HG03460 (cell line): ENCODE data around the gene HBZ.
"Not testable (repeated sequence)": the region's sequence is repeated elsewhere in the genome, so short reads cannot be mapped to it uniquely, and the experiment has no call there.

ENCODE experiments used
- ATAC-seq: cut with Tn5 transposase; IDR thresholded peaks from one replicate; pipeline ENCODE4 v1.9.1; 2021; ENCODE audit not compliant: unreplicated experiment

Gene HBZ

GRCh38 chr16:164134-164823 lies 11.8 kb downstream of the HBZ start:
- not testable (repeated sequence) for ATAC-seq

DNA sequence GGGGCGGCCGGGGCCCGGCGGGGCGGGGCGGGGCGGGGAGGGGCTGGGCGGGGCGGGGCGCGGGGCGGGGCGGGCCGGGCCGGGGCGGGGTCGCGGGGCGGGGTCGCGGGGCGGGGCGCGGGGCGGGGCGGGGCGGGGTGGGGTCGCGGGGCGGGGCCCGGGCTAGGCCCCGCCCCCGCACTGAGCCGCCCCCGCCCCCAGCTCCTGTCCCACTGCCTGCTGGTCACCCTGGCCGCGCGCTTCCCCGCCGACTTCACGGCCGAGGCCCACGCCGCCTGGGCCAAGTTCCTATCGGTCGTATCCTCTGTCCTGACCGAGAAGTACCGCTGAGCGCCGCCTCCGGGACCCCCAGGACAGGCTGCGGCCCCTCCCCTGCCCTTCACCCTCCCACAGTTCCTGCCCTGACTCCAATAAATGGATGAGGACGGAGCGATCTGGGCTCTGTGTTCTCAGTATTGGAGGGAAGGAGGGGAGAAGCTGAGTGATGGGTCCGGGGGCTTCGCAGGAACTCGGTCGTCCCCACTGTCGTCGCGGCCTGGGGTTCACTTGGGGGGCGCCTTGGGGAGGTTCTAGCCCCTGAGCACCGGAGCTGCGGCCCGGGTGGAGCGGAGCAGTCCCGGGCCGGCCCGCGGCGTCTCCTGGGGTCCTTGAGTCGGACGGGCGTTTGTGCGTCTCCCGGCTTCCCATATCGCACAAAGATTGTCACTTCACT lies 12.5 kb downstream of the HBZ start:
- ATAC-seq: no peak

DNA sequence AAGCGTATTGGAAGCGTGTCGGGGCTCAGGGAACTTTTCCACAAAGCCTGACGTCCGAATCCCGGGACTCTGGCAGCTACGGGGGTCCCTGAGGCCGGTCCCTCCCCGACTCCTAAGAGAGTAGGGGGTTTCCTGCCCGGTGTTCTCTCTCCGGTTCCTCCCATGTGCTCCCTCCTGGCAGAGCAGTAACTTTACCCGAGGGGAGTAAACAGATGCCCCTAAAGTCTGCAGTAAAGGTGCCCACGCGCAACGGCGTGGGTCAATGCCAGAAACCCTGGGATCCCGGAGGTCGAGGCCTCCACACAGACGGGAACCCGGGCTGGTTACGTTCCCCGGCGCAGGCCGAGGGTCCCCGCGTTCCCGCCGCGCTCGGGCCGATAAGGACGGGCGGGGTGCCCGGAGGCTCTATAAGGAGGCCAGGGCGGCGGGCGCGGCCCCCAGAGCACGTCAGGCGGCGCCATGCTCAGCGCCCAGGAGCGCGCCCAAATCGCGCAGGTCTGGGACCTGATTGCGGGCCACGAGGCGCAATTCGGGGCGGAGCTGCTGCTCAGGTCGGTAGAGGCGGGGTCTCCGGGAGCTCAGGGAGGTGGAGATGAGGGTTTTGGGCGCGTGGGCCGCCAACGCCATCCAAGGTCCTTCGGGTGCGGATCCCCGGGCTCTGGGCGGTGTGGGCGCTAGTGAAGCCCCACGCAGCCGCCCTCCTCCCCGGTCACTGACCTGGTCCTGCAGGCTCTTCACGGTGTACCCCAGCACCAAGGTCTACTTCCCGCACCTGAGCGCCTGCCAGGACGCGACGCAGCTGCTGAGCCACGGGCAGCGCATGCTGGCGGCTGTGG lies 13.3 kb downstream of the HBZ start, which contains the start of gene HBM:
TSS of gene HBM (plus strand) at position 440 of the 836 bp plus-strand sequence. CDS start at position 460, 20 bp downstream.
- no peak for ATAC-seq

DNA sequence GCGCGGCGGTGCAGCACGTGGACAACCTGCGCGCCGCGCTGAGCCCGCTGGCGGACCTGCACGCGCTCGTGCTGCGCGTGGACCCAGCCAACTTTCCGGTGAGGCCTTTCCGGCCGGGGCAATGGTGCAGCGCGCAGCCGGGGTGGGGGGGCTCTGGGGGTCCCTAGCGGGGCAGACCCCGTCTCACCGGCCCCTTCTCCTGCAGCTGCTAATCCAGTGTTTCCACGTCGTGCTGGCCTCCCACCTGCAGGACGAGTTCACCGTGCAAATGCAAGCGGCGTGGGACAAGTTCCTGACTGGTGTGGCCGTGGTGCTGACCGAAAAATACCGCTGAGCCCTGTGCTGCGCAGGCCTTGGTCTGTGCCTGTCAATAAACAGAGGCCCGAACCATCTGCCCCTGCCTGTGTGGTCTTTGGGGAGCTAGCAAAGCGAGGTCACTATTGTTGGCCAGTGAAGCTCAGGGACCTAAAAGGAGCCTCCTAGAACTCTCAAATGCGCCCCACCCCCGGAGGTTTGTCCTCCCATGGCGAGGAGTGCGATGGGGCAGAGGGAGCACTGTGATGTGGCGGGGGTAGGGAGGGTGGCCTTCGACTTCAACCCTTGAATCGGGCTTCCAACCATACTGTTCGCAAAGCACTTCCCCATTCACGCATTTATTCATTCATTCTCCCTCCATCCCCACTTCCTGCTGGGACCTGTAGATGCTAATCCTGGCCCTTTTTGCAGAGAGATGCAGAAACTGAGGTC lies 14.1 kb downstream of the HBZ start:
- no peak for ATAC-seq

DNA sequence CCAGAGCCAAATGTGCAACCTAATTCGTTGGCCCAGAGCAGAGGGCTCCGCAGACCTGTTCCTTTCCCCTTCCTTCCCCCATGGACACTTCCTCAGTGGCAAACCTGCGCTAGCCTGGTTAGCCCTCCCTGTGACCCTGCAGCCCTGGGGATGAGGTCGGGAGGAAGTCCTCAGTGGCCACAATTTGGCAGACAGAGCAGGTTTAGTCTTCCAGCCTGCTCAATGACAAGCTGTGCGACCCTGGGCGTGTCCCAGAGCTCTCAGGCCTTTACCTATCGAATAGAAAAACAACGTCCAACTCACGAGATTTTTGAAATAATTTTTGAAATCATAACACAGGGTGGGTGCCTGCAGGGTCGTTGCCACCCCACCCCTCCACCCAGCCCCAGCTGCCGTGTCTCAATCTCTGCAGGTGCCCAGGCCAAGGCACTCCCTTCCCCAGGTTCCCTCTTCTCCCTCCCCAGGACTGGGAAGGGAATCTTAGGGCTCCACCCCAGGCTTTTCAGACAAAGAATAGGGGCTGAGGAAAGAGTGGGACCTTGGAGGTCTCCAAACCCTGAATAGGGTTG lies 14.8 kb downstream of the HBZ start:
- no peak for ATAC-seq

DNA sequence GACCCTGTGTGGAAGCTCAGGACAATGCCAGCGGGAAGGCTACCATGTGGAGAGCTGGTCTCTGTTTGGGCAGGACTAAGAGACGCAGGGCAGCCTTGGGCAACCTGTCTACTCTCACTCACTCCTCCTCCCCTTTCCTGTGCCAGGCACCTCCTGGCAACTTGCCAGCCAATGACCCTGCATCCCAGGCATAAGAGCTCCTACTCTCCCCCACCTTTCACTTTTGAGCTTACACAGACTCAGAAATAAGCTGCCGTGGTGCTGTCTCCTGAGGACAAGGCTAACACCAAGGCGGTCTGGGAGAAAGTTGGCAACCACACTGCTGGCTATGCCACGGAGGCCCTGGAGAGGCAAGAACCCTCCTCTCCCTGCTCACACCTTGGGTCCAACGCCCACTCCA lies 16.0 kb downstream of the HBZ start:
- no peak for ATAC-seq

DNA sequence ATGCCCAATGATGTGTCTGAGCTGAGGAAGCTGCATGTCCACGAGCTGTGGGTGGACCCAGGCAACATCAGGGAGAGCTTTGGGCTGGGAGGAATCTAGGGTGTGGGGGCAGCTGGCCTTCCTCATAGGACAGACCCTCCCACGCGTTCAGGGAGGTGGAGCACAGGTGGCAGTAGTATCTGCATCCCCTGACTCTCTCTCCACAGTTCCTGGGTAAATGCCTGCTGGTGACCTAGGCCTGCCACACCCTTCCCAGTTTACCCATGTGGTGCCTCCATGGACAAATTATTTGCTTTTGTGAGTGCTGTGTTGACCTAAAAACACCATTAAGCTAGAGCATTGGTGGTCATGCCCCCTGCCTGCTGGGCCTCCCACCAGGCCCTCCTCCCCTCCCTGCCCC lies 16.6 kb downstream of the HBZ start:
- ATAC-seq: no peak

DNA sequence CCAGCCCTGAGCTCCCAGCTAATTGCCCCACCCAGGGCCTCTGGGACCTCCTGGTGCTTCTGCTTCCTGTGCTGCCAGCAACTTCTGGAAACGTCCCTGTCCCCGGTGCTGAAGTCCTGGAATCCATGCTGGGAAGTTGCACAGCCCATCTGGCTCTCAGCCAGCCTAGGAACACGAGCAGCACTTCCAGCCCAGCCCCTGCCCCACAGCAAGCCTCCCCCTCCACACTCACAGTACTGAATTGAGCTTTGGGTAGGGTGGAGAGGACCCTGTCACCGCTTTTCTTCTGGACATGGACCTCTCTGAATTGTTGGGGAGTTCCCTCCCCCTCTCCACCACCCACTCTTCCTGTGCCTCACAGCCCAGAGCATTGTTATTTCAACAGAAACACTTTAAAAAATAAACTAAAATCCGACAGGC lies 17.7 kb downstream of the HBZ start:
- ATAC-seq: not testable (repeated sequence)

DNA sequence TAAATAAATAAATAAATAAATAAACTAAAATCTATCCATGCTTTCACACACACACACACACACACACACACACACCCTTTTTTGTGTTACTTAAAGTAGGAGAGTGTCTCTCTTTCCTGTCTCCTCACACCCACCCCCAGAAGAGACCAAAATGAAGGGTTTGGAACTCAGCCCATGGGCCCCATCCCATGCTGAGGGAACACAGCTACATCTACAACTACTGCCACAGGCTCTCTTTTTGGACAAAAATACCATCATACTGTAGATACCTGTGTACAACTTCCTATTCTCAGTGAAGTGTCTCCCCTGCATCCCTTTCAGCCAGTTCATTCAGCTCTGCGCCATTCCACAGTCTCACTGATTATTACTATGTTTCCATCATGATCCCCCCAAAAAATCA lies 18.3 kb downstream of the HBZ start:
- ATAC-seq: no peak

DNA sequence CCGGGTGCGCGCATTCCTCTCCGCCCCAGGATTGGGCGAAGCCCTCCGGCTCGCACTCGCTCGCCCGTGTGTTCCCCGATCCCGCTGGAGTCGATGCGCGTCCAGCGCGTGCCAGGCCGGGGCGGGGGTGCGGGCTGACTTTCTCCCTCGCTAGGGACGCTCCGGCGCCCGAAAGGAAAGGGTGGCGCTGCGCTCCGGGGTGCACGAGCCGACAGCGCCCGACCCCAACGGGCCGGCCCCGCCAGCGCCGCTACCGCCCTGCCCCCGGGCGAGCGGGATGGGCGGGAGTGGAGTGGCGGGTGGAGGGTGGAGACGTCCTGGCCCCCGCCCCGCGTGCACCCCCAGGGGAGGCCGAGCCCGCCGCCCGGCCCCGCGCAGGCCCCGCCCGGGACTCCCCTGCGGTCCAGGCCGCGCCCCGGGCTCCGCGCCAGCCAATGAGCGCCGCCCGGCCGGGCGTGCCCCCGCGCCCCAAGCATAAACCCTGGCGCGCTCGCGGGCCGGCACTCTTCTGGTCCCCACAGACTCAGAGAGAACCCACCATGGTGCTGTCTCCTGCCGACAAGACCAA lies 20.0 kb downstream of the HBZ start, which contains the start of gene HBA2:
TSS of gene HBA2 (plus strand) at position 503 of the 568 bp plus-strand sequence. CDS start at position 540, 37 bp downstream.
- not testable (repeated sequence) for ATAC-seq

GRCh38 chr16:173211-173854 lies 20.9 kb downstream of the HBZ start:
- not testable (repeated sequence) for ATAC-seq

DNA sequence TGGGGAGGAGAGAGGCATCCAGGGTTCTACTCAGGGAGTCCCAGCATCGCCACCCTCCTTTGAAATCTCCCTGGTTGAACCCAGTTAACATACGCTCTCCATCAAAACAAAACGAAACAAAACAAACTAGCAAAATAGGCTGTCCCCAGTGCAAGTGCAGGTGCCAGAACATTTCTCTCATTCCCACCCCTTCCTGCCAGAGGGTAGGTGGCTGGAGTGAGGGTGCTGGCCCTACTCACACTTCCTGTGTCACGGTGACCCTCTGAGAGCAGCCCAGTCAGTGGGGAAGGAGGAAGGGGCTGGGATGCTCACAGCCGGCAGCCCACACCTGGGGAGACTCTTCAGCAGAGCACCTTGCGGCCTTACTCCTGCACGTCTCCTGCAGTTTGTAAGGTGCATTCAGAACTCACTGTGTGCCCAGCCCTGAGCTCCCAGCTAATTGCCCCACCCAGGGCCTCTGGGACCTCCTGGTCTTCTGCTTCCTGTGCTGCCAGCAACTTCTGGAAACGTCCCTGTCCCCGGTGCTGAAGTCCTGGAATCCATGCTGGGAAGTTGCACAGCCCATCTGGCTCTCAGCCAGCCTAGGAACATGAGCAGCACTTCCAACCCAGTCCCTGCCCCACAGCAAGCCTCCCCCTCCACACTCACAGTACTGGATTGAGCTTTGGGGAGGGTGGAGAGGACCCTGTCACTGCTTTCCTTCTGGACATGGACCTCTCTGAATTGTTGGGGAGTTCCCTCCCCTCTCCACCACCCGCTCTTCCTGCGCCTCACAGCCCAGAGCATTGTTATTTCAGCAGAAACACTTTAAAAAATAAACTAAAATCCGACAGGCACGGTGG lies 21.7 kb downstream of the HBZ start:
- ATAC-seq: not testable (repeated sequence)

- ATAC-seq: no peak
These were observed 22.8 kb downstream of the HBZ start for GRCh38 chr16:175011-175949.

GRCh38 chr16:176006-176405 lies 23.6 kb downstream of the HBZ start:
- not testable (repeated sequence) for ATAC-seq

DNA sequence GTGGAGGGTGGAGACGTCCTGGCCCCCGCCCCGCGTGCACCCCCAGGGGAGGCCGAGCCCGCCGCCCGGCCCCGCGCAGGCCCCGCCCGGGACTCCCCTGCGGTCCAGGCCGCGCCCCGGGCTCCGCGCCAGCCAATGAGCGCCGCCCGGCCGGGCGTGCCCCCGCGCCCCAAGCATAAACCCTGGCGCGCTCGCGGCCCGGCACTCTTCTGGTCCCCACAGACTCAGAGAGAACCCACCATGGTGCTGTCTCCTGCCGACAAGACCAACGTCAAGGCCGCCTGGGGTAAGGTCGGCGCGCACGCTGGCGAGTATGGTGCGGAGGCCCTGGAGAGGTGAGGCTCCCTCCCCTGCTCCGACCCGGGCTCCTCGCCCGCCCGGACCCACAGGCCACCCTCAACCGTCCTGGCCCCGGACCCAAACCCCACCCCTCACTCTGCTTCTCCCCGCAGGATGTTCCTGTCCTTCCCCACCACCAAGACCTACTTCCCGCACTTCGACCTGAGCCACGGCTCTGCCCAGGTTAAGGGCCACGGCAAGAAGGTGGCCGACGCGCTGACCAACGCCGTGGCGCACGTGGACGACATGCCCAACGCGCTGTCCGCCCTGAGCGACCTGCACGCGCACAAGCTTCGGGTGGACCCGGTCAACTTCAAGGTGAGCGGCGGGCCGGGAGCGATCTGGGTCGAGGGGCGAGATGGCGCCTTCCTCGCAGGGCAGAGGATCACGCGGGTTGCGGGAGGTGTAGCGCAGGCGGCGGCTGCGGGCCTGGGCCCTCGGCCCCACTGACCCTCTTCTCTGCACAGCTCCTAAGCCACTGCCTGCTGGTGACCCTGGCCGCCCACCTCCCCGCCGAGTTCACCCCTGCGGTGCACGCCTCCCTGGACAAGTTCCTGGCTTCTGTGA lies 24.3 kb downstream of the HBZ start, which contains the start of gene HBA1:
TSS of gene HBA1 (plus strand) at position 204 of the 906 bp plus-strand sequence. CDS start at position 241, 37 bp downstream.
- ATAC-seq: not testable (repeated sequence)

DNA sequence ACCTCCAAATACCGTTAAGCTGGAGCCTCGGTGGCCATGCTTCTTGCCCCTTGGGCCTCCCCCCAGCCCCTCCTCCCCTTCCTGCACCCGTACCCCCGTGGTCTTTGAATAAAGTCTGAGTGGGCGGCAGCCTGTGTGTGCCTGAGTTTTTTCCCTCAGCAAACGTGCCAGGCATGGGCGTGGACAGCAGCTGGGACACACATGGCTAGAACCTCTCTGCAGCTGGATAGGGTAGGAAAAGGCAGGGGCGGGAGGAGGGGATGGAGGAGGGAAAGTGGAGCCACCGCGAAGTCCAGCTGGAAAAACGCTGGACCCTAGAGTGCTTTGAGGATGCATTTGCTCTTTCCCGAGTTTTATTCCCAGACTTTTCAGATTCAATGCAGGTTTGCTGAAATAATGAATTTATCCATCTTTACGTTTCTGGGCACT lies 25.0 kb downstream of the HBZ start:
- no peak for ATAC-seq
